OCI-LY1 (cell line): ENCODE data around the gene RASGRF2.

Experiments used
- H2AFZ ChIP-seq: fragments of 200-600 bp; sonication (generic), shearing (Covaris generic); 2 replicates; pipeline ENCODE4 v1.6.0; 2014; ENCODE audit warnings: antibody characterized with exemption, mild to moderate bottlenecking, low read length
- H3F3A ChIP-seq: fragments of 200-600 bp; sonication (generic), shearing (Covaris generic); 2 replicates; pipeline ENCODE4 v1.6.0; 2014; ENCODE audit warnings: mild to moderate bottlenecking, antibody characterized with exemption, low read length, moderate library complexity; ENCODE audit not compliant: insufficient read depth
- H3K27ac ChIP-seq: fragments of 200-600 bp; sonication (generic); 2 replicates; pipeline ENCODE4 v1.5.1; 2014; ENCODE audit warnings: low read length, mixed run types, mild to moderate bottlenecking, low read depth; ENCODE audit not compliant: poor library complexity, severe bottlenecking
- H3K27me3 ChIP-seq: fragments of 200-600 bp; sonication (generic); 2 replicates; pipeline ENCODE4 v1.6.0; 2014; ENCODE audit warnings: antibody characterized with exemption, mild to moderate bottlenecking, low read length, moderate library complexity; ENCODE audit not compliant: insufficient read depth
- H3K36me3 ChIP-seq: fragments of 200-600 bp; sonication (generic); 2 replicates; pipeline ENCODE4 v1.6.1; 2014; ENCODE audit warnings: mild to moderate bottlenecking, antibody characterized with exemption, low read length, moderate library complexity, mixed read lengths; ENCODE audit not compliant: insufficient read depth
- H3K4me1 ChIP-seq: fragments of 200-600 bp; sonication (generic); 2 replicates; pipeline ENCODE4 v1.5.1; 2014; ENCODE audit warnings: mild to moderate bottlenecking, low read length, moderate library complexity; ENCODE audit not compliant: insufficient read depth, severe bottlenecking
- H3K4me2 ChIP-seq: fragments of 200-600 bp; sonication (generic), shearing (Covaris generic); 2 replicates; pipeline ENCODE4 v1.6.1; 2014; ENCODE audit warnings: low read length
- H3K4me3 ChIP-seq: fragments of 200-600 bp; sonication (generic); 2 replicates; pipeline ENCODE4 v1.5.1; 2014; ENCODE audit warnings: low read length, low read depth, mild to moderate bottlenecking, mixed read lengths; ENCODE audit not compliant: poor library complexity, severe bottlenecking
- H3K79me2 ChIP-seq: fragments of 200-600 bp; shearing (Covaris generic); 2 replicates; pipeline ENCODE4 v1.6.1; 2016; ENCODE audit warnings: mixed run types, low read length, mixed read lengths; ENCODE audit not compliant: insufficient read depth
- H3K9ac ChIP-seq: fragments of 200-600 bp; sonication (generic), shearing (Covaris generic); 2 replicates; pipeline ENCODE4 v1.6.1; 2014; ENCODE audit warnings: mild to moderate bottlenecking, low read length, mixed read lengths
- H3K9me2 ChIP-seq: fragments of 200-600 bp; sonication (generic), shearing (Covaris generic); 2 replicates; pipeline ENCODE4 v1.6.1; 2014; ENCODE audit warnings: low read depth, mild to moderate bottlenecking, low read length, mixed read lengths
- H3K9me3 ChIP-seq: fragments of 200-600 bp; shearing (Covaris generic); 2 replicates; pipeline ENCODE4 v1.6.1; 2014; ENCODE audit warnings: low read length, mixed read lengths
- H4K20me1 ChIP-seq: fragments of 200-600 bp; sonication (generic), shearing (Covaris generic); 2 replicates; pipeline ENCODE4 v1.6.0; 2016; ENCODE audit warnings: mild to moderate bottlenecking, low read length; ENCODE audit not compliant: insufficient read depth
- CTCF ChIP-seq: fragments of 200-600 bp; sonication (generic), shearing (Covaris generic); IDR thresholded peaks from 2 replicates; pipeline ENCODE4 v1.5.1; 2017; ENCODE audit warnings: mild to moderate bottlenecking, antibody characterized with exemption, low read length, moderate library complexity, mixed read lengths
- EZH2 ChIP-seq: fragments of 200-600 bp; sonication (generic), shearing (Covaris generic); IDR thresholded peaks from 2 replicates; pipeline ENCODE4 v1.8.0; 2017; ENCODE audit warnings: borderline replicate concordance, mixed run types, mild to moderate bottlenecking, antibody characterized with exemption, low read length, moderate library complexity, mixed read lengths

RASGRF2 gene

GRCh38 chr5:81147011-81147885, 187.1 kb downstream of the RASGRF2 start:
- TF ChIP-seq EZH2 (no peak), CTCF (no peak)
- H3K4me3 ChIP-seq: no peak overlapping the region
- H3K27me3 ChIP-seq: no peaks in the 10 kb centered on the region
- H3K4me1 ChIP-seq: no peaks in the 10 kb centered on the region
- H3F3A ChIP-seq: no peaks in the 10 kb centered on the region
- H4K20me1 ChIP-seq: no peaks in the 10 kb centered on the region
- H3K9me3 ChIP-seq: no peaks in the 10 kb centered on the region
- no peak overlapping the region for H3K27ac ChIP-seq
- no peaks in the 10 kb centered on the region for H3K79me2 ChIP-seq
- no peak overlapping the region for H2AFZ ChIP-seq
- no peaks in the 10 kb centered on the region for H3K36me3 ChIP-seq
- no peaks in the 10 kb centered on the region for H3K9me2 ChIP-seq
- no peak overlapping the region for H3K9ac ChIP-seq
- H3K4me2 ChIP-seq: no peak overlapping the region

GRCh38 chr5:81147886-81148571, 187.9 kb downstream of the RASGRF2 start:
- Histone ChIP-seq H3K4me2 (no peak overlapping the region), H4K20me1 (no peaks in the 10 kb centered on the region), H3K79me2 (no peaks in the 10 kb centered on the region), H3K4me1 (no peaks in the 10 kb centered on the region), H3K9ac (no peak overlapping the region), H3K27me3 (no peaks in the 10 kb centered on the region), H3F3A (no peaks in the 10 kb centered on the region), H3K27ac (no peak overlapping the region), H3K9me2 (no peaks in the 10 kb centered on the region), H3K9me3 (no peaks in the 10 kb centered on the region), H3K4me3 (no peak overlapping the region), H2AFZ (no peak overlapping the region), H3K36me3 (no peaks in the 10 kb centered on the region)
- TF ChIP-seq EZH2 (no peak), CTCF (no peak)

GRCh38 chr5:81151546-81151945, 191.4 kb downstream of the RASGRF2 start:
- H3K4me1 ChIP-seq: no peaks in the 10 kb centered on the region
- no peaks in the 10 kb centered on the region for H3F3A ChIP-seq
- H3K36me3 ChIP-seq: no peaks in the 10 kb centered on the region

More at GRCh38 chr5:81151546-81151945, 191.4 kb downstream of the RASGRF2 start:
- Histone ChIP-seq H3K27me3 (no peaks in the 10 kb centered on the region), H3K9ac (no peak overlapping the region), H3K9me3 (0 out of 2 replicates have a peak, but pooled peaks cover 3% of the 10 kb centered on the region), H3K79me2 (no peaks in the 10 kb centered on the region), H3K4me3 (no peak overlapping the region), H3K4me2 (no peak overlapping the region), H2AFZ (no peak overlapping the region), H3K9me2 (no peaks in the 10 kb centered on the region), H3K27ac (no peak overlapping the region), H4K20me1 (no peaks in the 10 kb centered on the region)
- TF ChIP-seq EZH2 (no peak), CTCF (no peak)
